GM20431 (cell line): Measurements from ENCODE around the gene VASP.

Experiments used
- in situ Hi-C: fragments of 300-500 bp; cut with MseI, MboI; formaldehyde crosslinking; loops from one replicate; pipeline ENCODE4 v1.15.0; 2020; ENCODE audit warnings: low sequenced_read_pairs; ENCODE audit not compliant: unreplicated experiment

Gene VASP

DNA sequence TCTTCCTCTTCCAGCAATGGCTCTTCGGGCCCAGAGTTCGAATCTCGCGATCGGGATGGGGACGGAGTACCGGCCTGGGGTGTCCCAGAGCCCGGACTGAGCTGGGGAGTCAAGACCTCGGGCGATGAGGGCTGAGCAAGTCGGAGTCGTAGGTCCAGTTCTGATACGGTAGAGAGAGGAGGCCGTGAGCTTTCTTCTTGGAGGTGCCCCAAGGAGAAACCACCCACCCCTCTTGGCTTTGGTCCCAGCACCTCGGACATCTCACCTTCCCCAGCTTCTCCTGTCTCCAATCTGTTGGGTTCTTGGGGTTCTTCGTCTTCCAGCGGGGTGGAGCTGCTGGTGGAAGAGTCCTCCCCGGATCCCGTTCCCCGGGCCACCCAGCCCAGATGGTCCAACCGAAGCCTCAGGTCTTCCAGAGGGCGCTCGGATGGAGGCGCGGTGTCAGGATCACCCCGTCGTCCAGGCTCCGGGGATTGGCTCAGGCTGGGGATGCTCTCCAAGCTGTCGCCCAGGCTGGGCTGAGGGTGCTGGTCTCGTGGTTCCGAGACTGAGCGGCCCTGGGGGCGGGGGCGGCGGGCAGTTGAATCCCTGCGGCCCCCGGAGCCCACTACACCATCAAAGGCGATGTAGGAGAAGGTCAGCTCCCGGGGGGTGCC, 12.9 kb upstream of the VASP start:
- in situ Hi-C loops, result no loop called here

DNA sequence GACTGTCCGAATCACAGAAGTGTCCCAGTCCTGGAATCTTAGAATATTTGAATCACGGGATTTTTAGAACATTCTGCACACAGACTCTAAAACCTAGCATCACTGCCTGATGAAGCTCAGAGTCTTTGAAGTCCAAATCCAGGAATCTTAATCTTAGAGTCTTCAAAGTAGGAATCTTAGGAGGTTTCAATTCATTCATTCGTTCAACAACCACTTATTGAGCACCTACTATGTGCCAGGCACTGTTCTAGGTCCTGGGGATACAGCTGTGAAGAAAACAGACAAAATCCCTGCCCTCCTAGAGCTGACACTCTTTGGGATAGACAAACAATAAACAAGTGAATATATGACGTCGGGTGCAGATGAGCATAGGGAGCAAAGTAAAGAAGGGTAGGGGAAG, 12.1 kb upstream of the VASP start:
- in situ Hi-C loops, result no loop called here

- in situ Hi-C loops, result no loop called here
Observed at GRCh38 chr19:45496349-45496953, 10.8 kb upstream of the VASP start.

DNA sequence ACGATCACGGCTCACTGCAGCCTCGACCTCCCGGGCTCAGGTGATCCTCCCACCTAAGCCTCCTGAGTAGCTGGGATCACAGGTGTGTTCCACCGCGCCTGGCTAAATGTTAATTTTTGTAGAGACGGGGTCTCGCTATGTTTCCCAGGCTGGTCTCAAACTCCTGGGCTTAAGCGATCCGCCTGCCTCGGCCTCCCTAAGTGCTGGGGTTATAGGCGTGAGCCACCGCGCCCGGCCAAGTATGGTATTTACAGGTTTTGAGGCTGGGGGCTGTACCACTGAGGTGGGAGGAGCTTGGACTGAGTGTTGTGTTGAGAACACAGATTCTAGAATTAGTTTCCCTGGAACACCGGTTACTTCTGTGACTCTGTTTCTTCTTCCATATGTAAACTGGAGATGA, 9.5 kb upstream of the VASP start:
- in situ Hi-C loops, result no loop called here

GRCh38 chr19:45498411-45499195, 8.7 kb upstream of the VASP start, which contains the start of gene PPM1N:
PPM1N (plus strand) TSS chr19:45498443; CDS start chr19:45498473, 30 bp downstream.
- in situ Hi-C loops, result no loop called here

- in situ Hi-C loops, result no loop called here
Observed at GRCh38 chr19:45499196-45500180, 7.8 kb upstream of the VASP start.

DNA sequence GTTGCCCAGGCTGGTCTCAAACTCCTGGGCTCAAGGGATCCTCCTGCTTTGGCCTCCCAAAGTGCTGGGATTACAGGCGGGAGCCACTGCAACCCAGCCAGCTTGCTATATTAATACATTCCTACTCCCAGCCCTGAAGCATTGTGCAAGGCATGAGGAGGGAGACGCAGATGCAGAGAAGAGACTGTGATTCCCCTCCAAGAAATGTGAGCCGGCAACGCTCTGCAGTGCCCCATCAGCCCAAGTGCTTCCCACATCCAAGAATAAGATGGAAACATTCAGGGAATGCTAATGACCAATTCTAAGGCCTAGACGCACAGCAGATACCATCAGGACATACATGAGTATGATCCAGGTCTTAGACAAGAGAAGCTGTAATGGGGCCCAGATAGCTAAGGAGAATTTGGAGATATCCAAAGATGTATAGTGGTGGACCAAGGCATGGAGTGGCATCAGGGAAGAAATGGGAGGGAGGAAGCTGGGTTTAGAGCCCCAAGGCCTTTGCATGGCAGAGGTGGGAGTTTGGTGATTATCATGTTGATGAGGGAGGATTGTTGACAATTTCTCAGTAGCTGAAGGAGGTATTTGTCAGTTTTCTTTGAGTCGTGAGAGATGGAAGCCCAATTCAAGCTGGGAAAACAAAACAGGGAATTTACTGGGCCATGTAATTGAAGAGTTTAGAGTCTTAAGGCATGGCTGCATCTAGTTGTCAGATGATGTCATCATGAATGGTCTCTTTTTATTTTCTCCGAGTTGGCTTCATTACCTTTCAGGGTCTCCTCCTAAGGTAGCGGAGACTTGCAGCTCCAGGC, 6.2 kb upstream of the VASP start:
- in situ Hi-C loops, result no loop called here

DNA sequence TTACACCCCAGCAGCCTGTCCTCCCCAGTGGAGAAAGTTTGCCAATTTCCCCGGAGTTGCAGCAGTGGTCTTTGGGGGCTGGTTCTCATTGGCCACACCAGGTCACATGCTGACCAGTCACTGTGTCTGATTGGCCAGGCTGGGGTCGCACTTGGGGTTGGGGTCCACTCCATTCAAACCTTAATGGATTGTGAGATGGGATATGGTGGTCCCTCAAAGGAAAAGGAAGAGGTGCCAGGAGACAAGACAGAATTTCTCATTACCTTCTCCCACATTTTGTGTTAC, 5.6 kb upstream of the VASP start:
- in situ Hi-C loops, result no loop called here

DNA sequence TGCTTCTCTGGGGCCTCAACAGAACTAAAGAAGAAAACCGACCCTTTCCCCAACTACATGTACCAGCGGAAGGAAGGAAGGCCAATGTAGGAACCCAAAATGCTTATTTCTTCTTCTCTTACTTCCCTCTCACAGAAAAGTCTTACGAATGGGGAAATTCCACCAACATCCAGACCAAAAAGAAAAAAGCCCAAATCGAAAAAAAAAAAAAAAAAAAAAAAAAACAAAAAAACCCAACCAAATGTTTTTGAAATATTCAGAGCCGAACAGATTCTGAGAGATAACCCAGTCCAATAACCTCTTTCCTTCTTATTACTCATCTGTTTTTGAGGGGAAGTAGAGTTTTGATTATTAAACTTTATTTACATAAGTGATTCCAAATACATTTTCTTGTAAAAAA, 5.2 kb upstream of the VASP start:
- in situ Hi-C loops, result no loop called here

DNA sequence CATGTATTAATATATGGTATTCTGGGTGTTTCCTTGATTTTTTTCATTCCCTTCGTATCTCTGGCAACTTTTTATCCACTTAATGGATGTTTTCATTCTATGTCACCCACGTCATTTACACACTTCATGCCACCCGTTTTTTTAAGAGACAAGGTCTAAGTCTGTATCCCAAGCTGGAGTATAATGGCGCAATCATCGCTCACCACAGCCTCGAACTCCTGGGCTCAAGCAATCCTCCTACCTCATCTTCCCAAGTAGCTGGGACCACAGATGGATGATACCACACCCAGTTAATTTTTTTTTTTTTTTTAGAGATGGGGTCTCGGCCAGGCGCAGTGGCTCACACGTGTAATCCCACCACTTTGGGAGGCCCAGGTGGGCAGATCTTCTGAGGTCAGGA, 3.4 kb upstream of the VASP start:
- in situ Hi-C loops, result no loop called here

GRCh38 chr19:45505151-45505995, 1.9 kb upstream of the VASP start:
- in situ Hi-C loops, result no loop called here

DNA sequence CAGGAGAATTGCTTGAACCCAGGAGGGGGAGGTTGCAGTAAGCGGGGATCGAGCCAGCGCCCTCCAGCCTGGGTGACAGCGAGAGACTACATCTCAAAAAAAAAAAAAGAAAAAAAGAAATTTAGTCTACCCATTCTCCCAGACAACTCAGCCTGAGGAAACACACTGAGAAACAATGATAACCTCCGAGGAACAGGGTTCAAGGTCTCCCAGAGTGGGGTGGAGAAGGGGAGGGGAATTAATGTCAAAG, 1.4 kb upstream of the VASP start:
- in situ Hi-C loops, result no loop called here

- in situ Hi-C loops, result no loop called here
Observed at GRCh38 chr19:45506246-45506988, 862 bp upstream of the VASP start.

- in situ Hi-C loops, result no loop called here
Observed at GRCh38 chr19:45507872-45508416, 665 bp downstream of the VASP start.

DNA sequence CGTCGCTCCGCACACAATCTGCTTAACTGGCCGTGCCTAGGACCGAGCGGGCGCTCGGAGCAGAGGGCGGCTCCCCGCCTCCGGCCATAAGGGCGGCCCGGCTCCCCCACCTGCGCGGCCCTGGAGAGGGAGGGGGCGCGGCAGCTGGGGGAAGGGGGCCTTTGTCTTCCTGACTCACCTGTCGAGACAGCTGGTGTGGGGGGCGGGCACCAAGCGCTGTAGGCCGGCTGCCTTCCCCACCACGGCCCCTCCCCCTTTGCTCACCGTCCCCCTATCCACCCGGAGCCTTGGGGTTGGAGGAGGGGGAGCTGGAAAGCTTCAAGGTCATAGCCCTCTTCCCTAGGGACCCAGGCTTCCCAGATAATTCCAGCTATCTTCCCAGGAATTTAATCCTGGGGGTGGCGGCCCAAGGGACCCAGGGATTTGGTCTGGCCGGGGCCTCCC, 1.2 kb downstream of the VASP start:
- in situ Hi-C loops, result no loop called here

GRCh38 chr19:45508861-45509691, 1.8 kb downstream of the VASP start:
- in situ Hi-C loops, result no loop called here

GRCh38 chr19:45509692-45510015, 2.4 kb downstream of the VASP start:
- in situ Hi-C loops, result no loop called here
